HepG2 (cell line): Measurements from ENCODE around the gene STX10. TPM values are rescaled to one million over a fixed set of nuclear protein-coding genes. Genes with fewer than 3 reads are reported as not detected.

Experiments used
- RERE ChIP-seq: IDR thresholded peaks from 2 replicates; pipeline ENCODE4 v1.6.1; 2016; ENCODE audit warnings: low read depth, missing genetic modification reagents, missing compliant biosample characterization
- ZNF546 ChIP-seq: sonication (generic); formaldehyde crosslinking; conservative IDR thresholded peaks from 2 replicates; pipeline ENCODE4 v1.8.1; 2023; ENCODE audit warnings: mild to moderate bottlenecking, missing genetic modification reagents
- ZNF782 ChIP-seq: sonication (generic); formaldehyde crosslinking; IDR thresholded peaks from 2 replicates; pipeline ENCODE4 v1.4.0; 2020; ENCODE audit warnings: missing genetic modification reagents, mild to moderate bottlenecking, borderline replicate concordance
- polyA plus RNA-seq, 8 experiments: library from polyadenylated mRNA; depleted of rRNA in 3 of 8; stranded (reverse) in 7 of 8; unstranded in 1 of 8; fragments of >200 nt; fragmentation: Illumina TruSeq in 4 of 8; extraction: Trizol in 4 of 8; gene quantifications; 2 replicates each; pipeline versions ENCODE4 v1.2.1 to v1.2.3, GENCODE V29; 2011 to 2016; ENCODE audit warnings: low read depth in 4 of 8, missing spikeins in 1 of 8, mixed read lengths in 1 of 8; ENCODE audit not compliant: insufficient read depth in 1 of 8
- total RNA-seq, 5 experiments: library from RNA; depleted of rRNA; stranded (reverse); fragments of >200 nt; fragmentation: Illumina TruSeq; extraction: Trizol; gene quantifications; 2 replicates each; pipeline ENCODE4 v1.2.3, GENCODE V29; 2016; ENCODE audit warnings: low read depth in 1 of 5
- TF ChIP-seq, protein P1 (sequence below): sonication (generic); formaldehyde crosslinking; IDR thresholded peaks from 2 replicates; pipeline ENCODE4 v1.4.0; 2020; ENCODE audit warnings: missing genetic modification reagents, borderline replicate concordance

Gene STX10
- total and polyA plus RNA-seq, 2 of the 13 experiments (the other 11 are each of a cell fraction or from before 2014, with no cell fraction given): 47.9 to 66.4 TPM

DNA sequence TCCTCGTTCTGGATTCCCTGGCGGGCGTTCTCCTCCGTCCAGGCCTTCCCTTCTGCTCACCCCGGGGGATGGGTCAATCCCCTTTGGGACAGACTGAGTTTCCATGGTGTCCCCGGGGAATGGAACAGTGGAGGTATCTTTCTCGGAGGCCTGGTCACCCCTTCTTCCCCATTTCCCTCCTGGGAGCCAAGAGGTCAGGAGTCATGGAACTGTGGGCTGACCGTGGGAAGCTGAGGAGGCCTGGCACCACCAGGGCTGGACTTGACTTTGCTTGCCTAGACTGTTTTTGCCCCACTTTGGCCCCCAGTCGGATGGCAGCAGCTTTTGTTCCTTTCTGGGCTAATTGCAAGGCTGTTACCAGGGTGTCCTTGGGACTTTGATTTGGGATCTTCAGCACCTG is 30.1 kb downstream of the STX10 start (continued):
- TF ChIP-seq, protein P1, sequence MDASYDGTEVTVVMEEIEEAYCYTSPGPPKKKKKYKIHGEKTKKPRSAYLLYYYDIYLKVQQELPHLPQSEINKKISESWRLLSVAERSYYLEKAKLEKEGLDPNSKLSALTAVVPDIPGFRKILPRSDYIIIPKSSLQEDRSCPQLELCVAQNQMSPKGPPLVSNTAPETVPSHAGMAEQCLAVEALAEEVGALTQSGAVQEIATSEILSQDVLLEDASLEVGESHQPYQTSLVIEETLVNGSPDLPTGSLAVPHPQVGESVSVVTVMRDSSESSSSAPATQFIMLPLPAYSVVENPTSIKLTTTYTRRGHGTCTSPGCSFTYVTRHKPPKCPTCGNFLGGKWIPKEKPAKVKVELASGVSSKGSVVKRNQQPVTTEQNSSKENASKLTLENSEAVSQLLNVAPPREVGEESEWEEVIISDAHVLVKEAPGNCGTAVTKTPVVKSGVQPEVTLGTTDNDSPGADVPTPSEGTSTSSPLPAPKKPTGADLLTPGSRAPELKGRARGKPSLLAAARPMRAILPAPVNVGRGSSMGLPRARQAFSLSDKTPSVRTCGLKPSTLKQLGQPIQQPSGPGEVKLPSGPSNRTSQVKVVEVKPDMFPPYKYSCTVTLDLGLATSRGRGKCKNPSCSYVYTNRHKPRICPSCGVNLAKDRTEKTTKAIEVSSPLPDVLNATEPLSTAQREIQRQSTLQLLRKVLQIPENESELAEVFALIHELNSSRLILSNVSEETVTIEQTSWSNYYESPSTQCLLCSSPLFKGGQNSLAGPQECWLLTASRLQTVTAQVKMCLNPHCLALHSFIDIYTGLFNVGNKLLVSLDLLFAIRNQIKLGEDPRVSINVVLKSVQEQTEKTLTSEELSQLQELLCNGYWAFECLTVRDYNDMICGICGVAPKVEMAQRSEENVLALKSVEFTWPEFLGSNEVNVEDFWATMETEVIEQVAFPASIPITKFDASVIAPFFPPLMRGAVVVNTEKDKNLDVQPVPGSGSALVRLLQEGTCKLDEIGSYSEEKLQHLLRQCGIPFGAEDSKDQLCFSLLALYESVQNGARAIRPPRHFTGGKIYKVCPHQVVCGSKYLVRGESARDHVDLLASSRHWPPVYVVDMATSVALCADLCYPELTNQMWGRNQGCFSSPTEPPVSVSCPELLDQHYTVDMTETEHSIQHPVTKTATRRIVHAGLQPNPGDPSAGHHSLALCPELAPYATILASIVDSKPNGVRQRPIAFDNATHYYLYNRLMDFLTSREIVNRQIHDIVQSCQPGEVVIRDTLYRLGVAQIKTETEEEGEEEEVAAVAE (CRISPR knock-in tag): no peak
- TF ChIP-seq RERE (CRISPR knock-in tag): no peak
- no peak for TF ChIP-seq ZNF546
- no peak for TF ChIP-seq ZNF782 (CRISPR knock-in tag)
- TF ChIP-seq, all 625 proteins: peak for 0
